ENCODE results near the gene CYTH1. TPM values are rescaled to one million over a fixed set of nuclear protein-coding genes. Genes with fewer than 3 reads are reported as not detected.

Gene CYTH1
- total and polyA plus RNA-seq, 4 donors, result 15.4 to 32.1 (median 20.6) TPM

- no peaks in the 10 kb centered on the region for H3K4me1 ChIP-seq (ENCODE audit: control insufficient read depth in 4 of 4, insufficient read depth in 4 of 4, low read length in 3 of 4)
- H3K9ac ChIP-seq (ENCODE audit: low read depth in 1 of 2, low read length in 2 of 2), result no peak overlapping the region
- no peak for TF ChIP-seq MAX (IDR thresholded peaks at IDR 0.05)
- TF ChIP-seq GABPA (IDR thresholded peaks at IDR 0.05 in 1 of 2, conservative IDR thresholded peaks at IDR 0.05 in 1 of 2), result no peak
- TF ChIP-seq SP1 (IDR thresholded peaks at IDR 0.05), result no peak
- no peak for TF ChIP-seq JUND (IDR thresholded peaks at IDR 0.05)
- TF ChIP-seq HNF4A (conservative IDR thresholded peaks at IDR 0.05), result no peak
- no peak for TF ChIP-seq FOXA1 (IDR thresholded peaks at IDR 0.05)
- TF ChIP-seq YY1 (IDR thresholded peaks at IDR 0.05), result no peak
- TF ChIP-seq HNF4G (IDR thresholded peaks at IDR 0.05), result no peak
- TF ChIP-seq RXRA (IDR thresholded peaks at IDR 0.05), result no peak
- no peak for TF ChIP-seq ZBTB33 (IDR thresholded peaks at IDR 0.05)
- TF ChIP-seq, protein P1, sequence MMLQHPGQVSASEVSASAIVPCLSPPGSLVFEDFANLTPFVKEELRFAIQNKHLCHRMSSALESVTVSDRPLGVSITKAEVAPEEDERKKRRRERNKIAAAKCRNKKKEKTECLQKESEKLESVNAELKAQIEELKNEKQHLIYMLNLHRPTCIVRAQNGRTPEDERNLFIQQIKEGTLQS (IDR thresholded peaks at IDR 0.05), result no peak
- H3K9me3 ChIP-seq (ENCODE audit: control insufficient read depth in 4 of 4, low read length in 3 of 4), result no peaks in the 10 kb centered on the region
- no peak for DNase-seq (ENCODE audit: low spot score)
- H3K27ac ChIP-seq (ENCODE audit: low read depth in 1 of 2, low read length in 2 of 2), result no peak overlapping the region
- H3K27me3 ChIP-seq (ENCODE audit: control insufficient read depth in 4 of 4, insufficient read depth in 4 of 4, low read length in 3 of 4), result no peaks in the 10 kb centered on the region
- peaks cover 12 to 73% (median 41%) of the 10 kb centered on the region in 4 donors for H3K36me3 ChIP-seq (ENCODE audit: control insufficient read depth in 4 of 4, insufficient read depth in 3 of 4, low read depth in 1 of 4, low read length in 3 of 4)
- H3K4me3 ChIP-seq (ENCODE audit: low read depth in 1 of 3, low read length in 3 of 3), result no peak overlapping the region
- WGBS, result 91% methylated on average over 18 of the region's 18 CpGs
These were observed 18.3 kb upstream of the CYTH1 start for GRCh38 chr17:78800132-78800931.

DNA sequence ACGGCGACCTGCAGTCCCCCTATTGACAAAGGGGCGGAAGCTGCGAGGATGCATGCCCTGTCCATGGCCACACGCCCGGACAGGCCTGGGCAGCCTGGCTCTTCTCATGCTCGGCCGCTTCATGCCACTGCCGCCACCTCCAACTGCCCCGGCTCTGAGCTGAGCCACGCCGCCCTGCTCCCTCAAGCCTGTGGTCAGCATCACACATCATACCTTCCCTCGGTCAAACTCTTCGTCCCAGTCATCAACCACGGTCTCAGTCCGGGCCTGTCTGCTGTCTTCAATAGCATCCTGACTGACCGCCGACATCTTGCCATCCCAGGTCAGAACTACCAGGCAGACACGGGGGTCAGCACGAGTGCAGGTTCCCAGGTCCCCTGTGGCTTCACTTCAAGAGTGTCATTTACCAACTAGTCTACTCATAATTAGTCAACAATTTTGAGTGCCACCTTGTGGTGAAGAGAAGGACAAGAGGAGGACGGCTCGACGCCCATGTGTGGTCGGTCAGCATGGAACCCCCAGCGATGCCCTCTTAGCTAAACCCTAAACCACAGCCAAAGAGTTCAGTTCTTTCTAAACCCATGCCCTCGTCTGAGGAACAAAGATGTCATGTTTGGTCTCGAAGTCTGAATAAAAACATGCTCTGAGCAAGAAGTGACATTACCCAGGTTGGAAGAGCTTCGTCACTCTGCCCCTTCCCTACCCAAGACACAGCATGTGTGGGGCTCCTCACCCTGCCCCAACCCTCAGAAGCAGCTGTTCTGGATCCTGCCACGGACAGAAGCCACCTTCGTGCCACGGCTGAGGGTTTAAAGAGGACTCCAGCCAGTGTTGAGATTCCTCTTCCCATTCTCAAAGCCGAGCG is 16.9 kb upstream of the CYTH1 start:
- DNase-seq (ENCODE audit: low spot score), result no peak
- H3K4me1 ChIP-seq (ENCODE audit: control insufficient read depth in 4 of 4, insufficient read depth in 4 of 4, low read length in 3 of 4), result no peaks in the 10 kb centered on the region
- TF ChIP-seq RAD21 (IDR thresholded peaks at IDR 0.05) (peak; percentile 60 to 75), GABPA (IDR thresholded peaks at IDR 0.05 in 1 of 2, conservative IDR thresholded peaks at IDR 0.05 in 1 of 2) (no peak), CTCF (IDR thresholded peaks at IDR 0.05; ENCODE audit: low read depth, low read length, missing input control) (peak; percentile 43)
- no peaks in the 10 kb centered on the region for H3K9me3 ChIP-seq (ENCODE audit: control insufficient read depth in 4 of 4, low read length in 3 of 4)
- H3K27me3 ChIP-seq (ENCODE audit: control insufficient read depth in 4 of 4, insufficient read depth in 4 of 4, low read length in 3 of 4), result no peaks in the 10 kb centered on the region
- H3K36me3 ChIP-seq (ENCODE audit: control insufficient read depth in 4 of 4, insufficient read depth in 3 of 4, low read depth in 1 of 4, low read length in 3 of 4), result peaks cover 12 to 75% (median 44%) of the 10 kb centered on the region in 4 donors
- no peak overlapping the region for H3K27ac ChIP-seq (ENCODE audit: low read depth in 1 of 2, low read length in 2 of 2)
- no peak overlapping the region for H3K9ac ChIP-seq (ENCODE audit: low read depth in 1 of 2, low read length in 2 of 2)
- H3K4me3 ChIP-seq (ENCODE audit: low read depth in 1 of 3, low read length in 3 of 3), result no peak overlapping the region
- WGBS, result 85% methylated on average over 33 of the region's 33 CpGs
